K562 (cell line): ENCODE results near the gene SNIP1. TPM values are rescaled to one million over a fixed set of nuclear protein-coding genes. Genes with fewer than 3 reads are reported as not detected.

Source experiments
- CBX1 ChIP-seq: sonication (generic); IDR thresholded peaks from 2 replicates; pipeline ENCODE4 v1.6.1; 2016; ENCODE audit warnings: antibody characterized with exemption, low read depth, mild to moderate bottlenecking
- CBX2 ChIP-seq: fragments of 200-600 bp; sonication (generic); IDR thresholded peaks from one replicate; pipeline ENCODE4 v1.6.1; 2012; ENCODE audit warnings: mild to moderate bottlenecking, low read length, inconsistent platforms; ENCODE audit not compliant: insufficient read depth, poor library complexity, severe bottlenecking
- CEBPG ChIP-seq, 3 experiments: fragments of 200-800 bp in 1 of 3; sonication (Bioruptor generic) in 1 of 3; sonication (generic) in 1 of 3; formaldehyde crosslinking in 1 of 3; IDR thresholded peaks in 2 of 3; conservative IDR thresholded peaks in 1 of 3; 2 replicates each; pipeline versions ENCODE4 v1.6.1 to v1.8.0; 2016 to 2022; ENCODE audit warnings: missing compliant biosample characterization in 2 of 3, missing genetic modification characterization in 2 of 3, mild to moderate bottlenecking in 1 of 3, missing genetic modification reagents in 1 of 3
- GATAD2B ChIP-seq: fragments of 450-650 bp; IDR thresholded peaks from 2 replicates; pipeline ENCODE4 v1.6.1; 2017; ENCODE audit warnings: mild to moderate bottlenecking, borderline replicate concordance
- HMBOX1 ChIP-seq: sonication (generic); IDR thresholded peaks from 2 replicates; pipeline ENCODE4 v1.6.1; 2016
- MYNN ChIP-seq, 2 experiments: sonication (generic); formaldehyde crosslinking in 1 of 2; IDR thresholded peaks; 2 replicates each; pipeline versions ENCODE4 v1.5.0 to v1.6.1; 2016 to 2020; ENCODE audit warnings: antibody characterized with exemption in 1 of 2, missing genetic modification reagents in 1 of 2
- NR1H2 ChIP-seq: sonication (generic); formaldehyde crosslinking; IDR thresholded peaks from 2 replicates; pipeline ENCODE4 v1.4.0; 2020; ENCODE audit warnings: mild to moderate bottlenecking, missing genetic modification reagents
- POLR2A ChIP-seq: fragments of 450-650 bp; conservative IDR thresholded peaks from 2 replicates; pipeline ENCODE4 v1.6.1; 2016
- STAT5B ChIP-seq: fragments of 250-450 bp; sonication (Bioruptor Pico); IDR thresholded peaks from 2 replicates; pipeline ENCODE4 v1.8.0; 2021; ENCODE audit warnings: mild to moderate bottlenecking, inconsistent platforms
- TEAD1 ChIP-seq, 2 experiments: fragments of 450-650 bp in 1 of 2; sonication (generic) in 1 of 2; formaldehyde crosslinking; IDR thresholded peaks; 2 replicates each; pipeline versions ENCODE4 v1.4.0 to v1.8.0; 2020 to 2022; ENCODE audit warnings: mild to moderate bottlenecking in 2 of 2, missing genetic modification reagents in 1 of 2
- ZBED1 ChIP-seq: IDR thresholded peaks from 2 replicates; pipeline ENCODE4 v1.6.1; 2014
- ZNF224 ChIP-seq: sonication (generic); formaldehyde crosslinking; IDR thresholded peaks from 2 replicates; pipeline ENCODE4 v1.8.0; 2022; ENCODE audit warnings: mild to moderate bottlenecking, missing genetic modification reagents
- ZNF311 ChIP-seq: fragments of 250-450 bp; sonication (Bioruptor Pico); IDR thresholded peaks from 2 replicates; pipeline ENCODE4 v1.4.0; 2020; ENCODE audit warnings: mild to moderate bottlenecking, moderate library complexity
- ZNF699 ChIP-seq: fragments of 250-450 bp; sonication (Bioruptor Pico); IDR thresholded peaks from 2 replicates; pipeline ENCODE4 v1.8.0; 2021; ENCODE audit warnings: mild to moderate bottlenecking, moderate library complexity; ENCODE audit not compliant: insufficient replicate concordance
- ZZZ3 ChIP-seq: fragments of 450-650 bp; IDR thresholded peaks from 2 replicates; pipeline ENCODE4 v1.6.1; 2016; ENCODE audit warnings: antibody characterized with exemption, mild to moderate bottlenecking, moderate library complexity
- polyA plus RNA-seq, 8 experiments: library from polyadenylated mRNA; depleted of rRNA in 4 of 8; stranded (reverse) in 5 of 8; unstranded in 3 of 8; fragments of >200 nt; fragmentation: Nextera tagmentation in 2 of 8; fragmentation: Illumina TruSeq in 1 of 8; extraction: Ambion mirVana in 2 of 8; extraction: Trizol in 1 of 8; gene quantifications; 2 replicates each; pipeline versions ENCODE4 v1.2.1 to v1.2.3, GENCODE V29; 2011 to 2014; ENCODE audit warnings: inconsistent platforms in 1 of 8, missing spikeins in 1 of 8
- total RNA-seq, 7 experiments: library from RNA; depleted of rRNA in 6 of 7; stranded (reverse); fragments of >200 nt in 6 of 7; fragmentation: Illumina TruSeq in 2 of 7; extraction: Trizol in 2 of 7; gene quantifications; 2 replicates each; pipeline versions ENCODE4 v1.2.1 to v1.2.3, GENCODE V29; 2011 to 2021; ENCODE audit warnings: low replicate concordance in 1 of 7
- TF ChIP-seq, protein P1 (sequence below): fragments of 450-650 bp; conservative IDR thresholded peaks from 2 replicates; pipeline ENCODE4 v1.6.1; 2016; ENCODE audit warnings: missing genetic modification characterization, low read depth, mild to moderate bottlenecking, control low read depth, missing compliant biosample characterization
- TF ChIP-seq, protein P2 (sequence below): sonication (generic); formaldehyde crosslinking; IDR thresholded peaks from 2 replicates; pipeline ENCODE4 v1.8.1; 2023; ENCODE audit warnings: mild to moderate bottlenecking, missing genetic modification reagents
- TF ChIP-seq, protein P3 (sequence below): fragments of 200-800 bp; sonication (Bioruptor generic); IDR thresholded peaks from 2 replicates; pipeline ENCODE4 v1.6.1; 2017; ENCODE audit warnings: missing genetic modification characterization, missing compliant biosample characterization
- TF ChIP-seq, protein P4 (sequence below), 3 experiments: IDR thresholded peaks in 2 of 3; conservative IDR thresholded peaks in 1 of 3; 2 replicates each; pipeline ENCODE4 v1.5.1; 2011 to 2012; ENCODE audit warnings: low read length in 3 of 3, mild to moderate bottlenecking in 3 of 3, control low read depth in 2 of 3, improper control_type of control experiment in 1 of 3, inconsistent platforms in 1 of 3, low read depth in 1 of 3, mixed read lengths in 1 of 3, moderate library complexity in 1 of 3; ENCODE audit not compliant: insufficient read depth in 2 of 3

The SNIP1 gene
- total and polyA plus RNA-seq, 9 of the 15 experiments (the other 6 are each of a cell fraction or from before 2014, with no cell fraction given), result 2.9 to 25.9 (median 14.6) TPM

DNA sequence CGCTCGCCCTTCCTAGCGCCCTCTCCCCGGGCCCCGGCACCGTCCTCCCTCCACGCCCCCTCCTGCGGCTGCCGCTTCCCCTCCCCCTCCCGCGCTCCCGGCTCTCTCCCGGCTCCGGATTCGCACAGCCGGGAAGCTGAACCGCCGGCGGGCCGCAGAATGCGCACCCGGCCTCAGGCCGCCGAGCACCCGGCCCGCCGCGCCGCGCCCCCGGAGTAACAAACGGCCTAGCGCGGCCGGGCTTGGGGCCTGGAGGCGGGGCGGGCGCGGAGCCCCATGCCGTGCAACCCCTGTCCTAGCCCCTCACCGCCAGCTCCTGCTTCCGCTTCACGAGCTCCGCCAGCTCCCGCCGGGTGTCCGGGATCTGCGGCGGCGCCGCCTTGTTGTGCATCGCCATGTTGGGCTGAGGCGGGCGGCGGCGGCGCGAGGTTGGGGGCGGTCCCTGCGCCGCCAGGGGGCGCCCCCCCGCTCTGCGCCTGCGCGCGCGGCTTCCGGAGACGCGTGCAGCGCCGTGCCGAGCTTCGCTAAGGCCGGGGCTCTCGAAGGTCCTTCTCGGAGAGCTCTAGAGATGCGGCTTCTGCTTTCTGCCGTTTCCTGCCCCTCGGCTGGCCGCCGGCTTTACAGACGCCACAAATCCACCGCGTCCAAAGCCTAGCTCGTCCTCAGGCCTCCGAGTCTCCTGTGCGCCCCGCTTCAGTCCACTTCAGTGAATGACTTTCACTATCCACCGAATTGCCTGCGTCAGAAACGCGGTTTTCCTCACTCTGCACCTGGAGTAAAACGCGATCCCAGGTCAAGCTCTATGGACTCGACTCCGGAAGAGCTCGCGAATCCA, 39.5 kb downstream of the SNIP1 start, which contains the start of gene MEAF6 (continued):
- peak in 1 of 2 experiments; percentile 36; a peak in 1 of 4 replicates for TF ChIP-seq TEAD1 (CRISPR knock-in tag; IDR thresholded peaks at IDR 0.05)
- TF ChIP-seq ZNF699 (CRISPR knock-in tag), result no peak
- TF ChIP-seq CBX1, result peak; percentile 62
- TF ChIP-seq, protein P1, sequence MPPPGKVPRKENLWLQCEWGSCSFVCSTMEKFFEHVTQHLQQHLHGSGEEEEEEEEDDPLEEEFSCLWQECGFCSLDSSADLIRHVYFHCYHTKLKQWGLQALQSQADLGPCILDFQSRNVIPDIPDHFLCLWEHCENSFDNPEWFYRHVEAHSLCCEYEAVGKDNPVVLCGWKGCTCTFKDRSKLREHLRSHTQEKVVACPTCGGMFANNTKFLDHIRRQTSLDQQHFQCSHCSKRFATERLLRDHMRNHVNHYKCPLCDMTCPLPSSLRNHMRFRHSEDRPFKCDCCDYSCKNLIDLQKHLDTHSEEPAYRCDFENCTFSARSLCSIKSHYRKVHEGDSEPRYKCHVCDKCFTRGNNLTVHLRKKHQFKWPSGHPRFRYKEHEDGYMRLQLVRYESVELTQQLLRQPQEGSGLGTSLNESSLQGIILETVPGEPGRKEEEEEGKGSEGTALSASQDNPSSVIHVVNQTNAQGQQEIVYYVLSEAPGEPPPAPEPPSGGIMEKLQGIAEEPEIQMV, result no peak
- no peak for TF ChIP-seq ZNF311 (CRISPR knock-in tag)
- TF ChIP-seq POLR2A, result peak; percentile 94
- TF ChIP-seq, protein P2, sequence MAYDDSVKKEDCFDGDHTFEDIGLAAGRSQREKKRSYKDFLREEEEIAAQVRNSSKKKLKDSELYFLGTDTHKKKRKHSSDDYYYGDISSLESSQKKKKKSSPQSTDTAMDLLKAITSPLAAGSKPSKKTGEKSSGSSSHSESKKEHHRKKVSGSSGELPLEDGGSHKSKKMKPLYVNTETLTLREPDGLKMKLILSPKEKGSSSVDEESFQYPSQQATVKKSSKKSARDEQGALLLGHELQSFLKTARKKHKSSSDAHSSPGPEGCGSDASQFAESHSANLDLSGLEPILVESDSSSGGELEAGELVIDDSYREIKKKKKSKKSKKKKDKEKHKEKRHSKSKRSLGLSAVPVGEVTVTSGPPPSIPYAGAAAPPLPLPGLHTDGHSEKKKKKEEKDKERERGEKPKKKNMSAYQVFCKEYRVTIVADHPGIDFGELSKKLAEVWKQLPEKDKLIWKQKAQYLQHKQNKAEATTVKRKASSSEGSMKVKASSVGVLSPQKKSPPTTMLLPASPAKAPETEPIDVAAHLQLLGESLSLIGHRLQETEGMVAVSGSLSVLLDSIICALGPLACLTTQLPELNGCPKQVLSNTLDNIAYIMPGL (CRISPR knock-in tag), result peak; percentile 93
- no peak for TF ChIP-seq CEBPG (CRISPR knock-in tag; IDR thresholded peaks at IDR 0.05)
- TF ChIP-seq CEBPG (tag; conservative IDR thresholded peaks at IDR 0.05 in 1 of 2, IDR thresholded peaks at IDR 0.05 in 1 of 2), result no peak
- TF ChIP-seq, protein P3, sequence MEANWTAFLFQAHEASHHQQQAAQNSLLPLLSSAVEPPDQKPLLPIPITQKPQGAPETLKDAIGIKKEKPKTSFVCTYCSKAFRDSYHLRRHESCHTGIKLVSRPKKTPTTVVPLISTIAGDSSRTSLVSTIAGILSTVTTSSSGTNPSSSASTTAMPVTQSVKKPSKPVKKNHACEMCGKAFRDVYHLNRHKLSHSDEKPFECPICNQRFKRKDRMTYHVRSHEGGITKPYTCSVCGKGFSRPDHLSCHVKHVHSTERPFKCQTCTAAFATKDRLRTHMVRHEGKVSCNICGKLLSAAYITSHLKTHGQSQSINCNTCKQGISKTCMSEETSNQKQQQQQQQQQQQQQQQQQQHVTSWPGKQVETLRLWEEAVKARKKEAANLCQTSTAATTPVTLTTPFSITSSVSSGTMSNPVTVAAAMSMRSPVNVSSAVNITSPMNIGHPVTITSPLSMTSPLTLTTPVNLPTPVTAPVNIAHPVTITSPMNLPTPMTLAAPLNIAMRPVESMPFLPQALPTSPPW (CRISPR knock-in tag), result peak; percentile 89
- TF ChIP-seq ZZZ3, result no peak
- TF ChIP-seq ZBED1, result no peak
- no peak for TF ChIP-seq CBX2
- TF ChIP-seq, protein P4, sequence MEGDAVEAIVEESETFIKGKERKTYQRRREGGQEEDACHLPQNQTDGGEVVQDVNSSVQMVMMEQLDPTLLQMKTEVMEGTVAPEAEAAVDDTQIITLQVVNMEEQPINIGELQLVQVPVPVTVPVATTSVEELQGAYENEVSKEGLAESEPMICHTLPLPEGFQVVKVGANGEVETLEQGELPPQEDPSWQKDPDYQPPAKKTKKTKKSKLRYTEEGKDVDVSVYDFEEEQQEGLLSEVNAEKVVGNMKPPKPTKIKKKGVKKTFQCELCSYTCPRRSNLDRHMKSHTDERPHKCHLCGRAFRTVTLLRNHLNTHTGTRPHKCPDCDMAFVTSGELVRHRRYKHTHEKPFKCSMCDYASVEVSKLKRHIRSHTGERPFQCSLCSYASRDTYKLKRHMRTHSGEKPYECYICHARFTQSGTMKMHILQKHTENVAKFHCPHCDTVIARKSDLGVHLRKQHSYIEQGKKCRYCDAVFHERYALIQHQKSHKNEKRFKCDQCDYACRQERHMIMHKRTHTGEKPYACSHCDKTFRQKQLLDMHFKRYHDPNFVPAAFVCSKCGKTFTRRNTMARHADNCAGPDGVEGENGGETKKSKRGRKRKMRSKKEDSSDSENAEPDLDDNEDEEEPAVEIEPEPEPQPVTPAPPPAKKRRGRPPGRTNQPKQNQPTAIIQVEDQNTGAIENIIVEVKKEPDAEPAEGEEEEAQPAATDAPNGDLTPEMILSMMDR (IDR thresholded peaks at IDR 0.05 in 2 of 3, conservative IDR thresholded peaks at IDR 0.05 in 1 of 3; ENCODE audit: insufficient read depth in 2 of 3, low read depth in 1 of 3, low read length in 3 of 3), result peak; percentile 67 to 88 (median 78)
- no peak for TF ChIP-seq HMBOX1
- TF ChIP-seq STAT5B, result no peak
- no peak for TF ChIP-seq MYNN (IDR thresholded peaks at IDR 0.05)
- TF ChIP-seq MYNN (CRISPR knock-in tag; IDR thresholded peaks at IDR 0.05), result no peak
- peak; percentile 97 for TF ChIP-seq GATAD2B
- TF ChIP-seq ZNF224, result no peak
- peak; percentile 58; the same call in 1 of the 2 replicates for TF ChIP-seq NR1H2 (CRISPR knock-in tag)
